Measurements from ENCODE around the gene EEF1E1. TPM values are rescaled to one million over a fixed set of nuclear protein-coding genes. Genes with fewer than 3 reads are reported as not detected.

Gene EEF1E1
- total RNA-seq, 2 donors from 2014 or later = 9.8 to 21.7 TPM

GRCh38 chr6:8088886-8089285 is 13.5 kb downstream of the EEF1E1 start:
- Histone ChIP-seq H3K27ac (no peak overlapping the region), H3K36me3 (no peaks in the 10 kb centered on the region), H3K27me3 (no peaks in the 10 kb centered on the region), H3K4me1 (no peaks in the 10 kb centered on the region), H3K9ac (ENCODE audit: low read depth in 2 of 2, low read length in 2 of 2) (no peak overlapping the region), H3K9me3 (no peaks in the 10 kb centered on the region), H3K4me3 (no peak overlapping the region)
- intact Hi-C loops (cut with DNase I) = no loop called here
- TF ChIP-seq, protein P1, sequence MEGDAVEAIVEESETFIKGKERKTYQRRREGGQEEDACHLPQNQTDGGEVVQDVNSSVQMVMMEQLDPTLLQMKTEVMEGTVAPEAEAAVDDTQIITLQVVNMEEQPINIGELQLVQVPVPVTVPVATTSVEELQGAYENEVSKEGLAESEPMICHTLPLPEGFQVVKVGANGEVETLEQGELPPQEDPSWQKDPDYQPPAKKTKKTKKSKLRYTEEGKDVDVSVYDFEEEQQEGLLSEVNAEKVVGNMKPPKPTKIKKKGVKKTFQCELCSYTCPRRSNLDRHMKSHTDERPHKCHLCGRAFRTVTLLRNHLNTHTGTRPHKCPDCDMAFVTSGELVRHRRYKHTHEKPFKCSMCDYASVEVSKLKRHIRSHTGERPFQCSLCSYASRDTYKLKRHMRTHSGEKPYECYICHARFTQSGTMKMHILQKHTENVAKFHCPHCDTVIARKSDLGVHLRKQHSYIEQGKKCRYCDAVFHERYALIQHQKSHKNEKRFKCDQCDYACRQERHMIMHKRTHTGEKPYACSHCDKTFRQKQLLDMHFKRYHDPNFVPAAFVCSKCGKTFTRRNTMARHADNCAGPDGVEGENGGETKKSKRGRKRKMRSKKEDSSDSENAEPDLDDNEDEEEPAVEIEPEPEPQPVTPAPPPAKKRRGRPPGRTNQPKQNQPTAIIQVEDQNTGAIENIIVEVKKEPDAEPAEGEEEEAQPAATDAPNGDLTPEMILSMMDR (IDR thresholded peaks at IDR 0.05) = no peak
- DNase-seq = no peak

DNA sequence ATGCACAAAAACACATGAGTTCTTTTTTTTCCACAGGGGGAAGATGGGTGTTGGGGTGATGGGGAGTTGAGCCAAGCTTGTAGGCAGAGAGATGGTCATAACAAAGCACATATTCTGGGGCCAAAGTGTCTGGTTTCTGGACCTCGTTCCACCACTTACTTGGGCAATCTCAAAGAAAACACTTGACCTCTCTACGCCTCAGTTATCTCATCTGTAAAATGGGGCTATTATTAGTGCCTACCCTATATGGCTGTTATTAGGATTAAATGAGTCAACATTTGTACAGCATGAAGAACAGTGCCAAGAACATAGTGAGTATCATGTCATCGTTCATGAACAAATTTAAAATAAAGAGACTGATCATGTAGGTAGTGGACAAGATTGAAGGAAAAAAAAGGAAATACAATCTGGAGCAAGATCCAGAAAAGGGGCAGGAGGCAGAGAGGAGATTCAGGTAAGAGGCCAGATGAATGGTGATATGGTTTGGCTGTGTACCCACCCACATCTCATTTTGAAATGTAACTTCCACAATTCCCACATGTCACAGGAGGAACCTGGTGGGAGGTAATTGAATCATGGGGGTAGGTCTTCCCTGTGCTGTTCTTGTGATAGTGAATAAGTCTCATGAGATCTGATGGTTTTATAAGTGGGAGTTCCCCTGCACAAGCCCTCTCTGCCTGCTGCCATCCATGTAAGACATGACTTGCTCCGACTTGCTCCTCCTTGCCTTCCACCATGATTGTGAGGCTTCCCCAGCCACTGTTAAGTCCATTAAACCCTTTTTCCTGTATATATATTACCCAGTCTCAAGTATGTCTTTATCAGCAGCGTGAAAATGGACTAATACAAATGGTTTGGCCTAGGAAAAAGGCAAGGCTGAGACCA is 14.2 kb downstream of the EEF1E1 start:
- Histone ChIP-seq H3K27me3 (no peaks in the 10 kb centered on the region), H3K27ac (no peak overlapping the region), H3K4me3 (no peak overlapping the region), H3K9me3 (no peaks in the 10 kb centered on the region), H3K36me3 (no peaks in the 10 kb centered on the region), H3K9ac (ENCODE audit: low read depth in 2 of 2, low read length in 2 of 2) (no peak overlapping the region), H3K4me1 (no peaks in the 10 kb centered on the region)
- no peak for DNase-seq
- intact Hi-C loops (cut with DNase I) = no loop called here
- TF ChIP-seq, protein P1 (IDR thresholded peaks at IDR 0.05) = no peak

- Histone ChIP-seq H3K9ac (ENCODE audit: low read depth in 2 of 2, low read length in 2 of 2) (no peak overlapping the region), H3K9me3 (no peaks in the 10 kb centered on the region), H3K36me3 (no peaks in the 10 kb centered on the region), H3K4me3 (no peak overlapping the region), H3K27me3 (no peaks in the 10 kb centered on the region), H3K4me1 (no peaks in the 10 kb centered on the region), H3K27ac (no peak overlapping the region)
- DNase-seq = no peak
- TF ChIP-seq, protein P1 (IDR thresholded peaks at IDR 0.05) = no peak
- intact Hi-C loops (cut with DNase I) = no loop called here
These were observed 15.5 kb downstream of the EEF1E1 start for GRCh38 chr6:8086755-8087306.

DNA sequence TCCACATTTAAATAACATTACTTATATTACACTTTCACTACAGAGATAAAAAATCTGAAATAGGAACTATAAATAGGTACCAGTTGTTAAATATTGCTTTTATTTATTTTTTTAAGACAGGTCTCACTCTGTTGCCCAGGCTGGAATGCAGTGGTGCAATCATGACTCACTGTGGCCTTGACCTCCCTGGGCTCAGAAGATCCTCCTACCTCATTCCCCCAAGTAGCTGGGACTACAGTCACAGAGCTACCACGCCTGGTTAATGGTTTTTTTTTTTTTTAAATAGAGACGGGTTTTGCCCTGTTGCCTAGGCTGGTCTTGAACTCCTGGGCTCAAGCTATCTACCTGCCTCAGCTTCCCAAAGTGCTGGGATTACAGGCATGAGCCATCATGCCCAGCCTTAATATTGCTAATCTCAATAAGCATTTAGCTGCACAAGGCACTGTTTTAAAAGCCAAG is 17.3 kb downstream of the EEF1E1 start:
- Histone ChIP-seq H3K36me3 (no peaks in the 10 kb centered on the region), H3K9ac (ENCODE audit: low read depth in 2 of 2, low read length in 2 of 2) (no peak overlapping the region)
- intact Hi-C loops (cut with DNase I) = no loop called here

DNA sequence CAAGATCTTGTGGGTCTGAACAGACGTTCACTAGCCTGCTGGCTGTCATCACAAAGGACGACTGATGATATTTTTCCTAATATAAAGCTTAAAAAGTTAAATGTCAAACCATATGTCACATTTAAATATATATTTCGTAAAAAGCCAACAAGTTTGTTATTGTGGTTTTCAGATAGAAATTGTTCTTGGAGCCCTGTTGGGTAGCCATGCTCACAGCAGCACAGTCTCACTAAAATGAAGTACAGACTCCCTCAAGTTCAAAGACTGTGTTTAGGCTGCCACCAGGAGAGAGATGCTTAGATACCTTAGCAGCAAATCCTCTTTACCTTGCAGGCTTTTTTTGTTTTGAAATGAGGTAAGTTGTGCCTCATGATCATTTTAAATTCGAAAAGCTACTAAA is 17.8 kb downstream of the EEF1E1 start:
- intact Hi-C loops (cut with DNase I) = no loop called here
- TF ChIP-seq, protein P1 (IDR thresholded peaks at IDR 0.05) = no peak
- no peak for DNase-seq
- no peak overlapping the region for H3K4me3 ChIP-seq
- H3K27me3 ChIP-seq = no peaks in the 10 kb centered on the region
- no peak overlapping the region for H3K9ac ChIP-seq (ENCODE audit: low read depth in 2 of 2, low read length in 2 of 2)
- no peak overlapping the region for H3K27ac ChIP-seq
- no peaks in the 10 kb centered on the region for H3K9me3 ChIP-seq
- no peaks in the 10 kb centered on the region for H3K36me3 ChIP-seq
- no peaks in the 10 kb centered on the region for H3K4me1 ChIP-seq

More for the DNA sequence above, 17.3 kb downstream of the EEF1E1 start:
- H3K27ac ChIP-seq = no peak overlapping the region
- TF ChIP-seq, protein P1 (IDR thresholded peaks at IDR 0.05) = no peak
- no peak overlapping the region for H3K4me3 ChIP-seq
- no peaks in the 10 kb centered on the region for H3K4me1 ChIP-seq
- H3K27me3 ChIP-seq = no peaks in the 10 kb centered on the region
- DNase-seq = no peak
- no peaks in the 10 kb centered on the region for H3K9me3 ChIP-seq

All from colonic mucosa (tissue), 4 donors.